Esophagus mucosa (tissue), 1 donor: Measurements from ENCODE around the gene WWC1. TPM values are rescaled to one million over a fixed set of nuclear protein-coding genes. Genes with fewer than 3 reads are reported as not detected.

Experiments
- ATAC-seq: fragments of 200-7000 bp; cut with Tn5 transposase; one replicate; pipeline ENCODE4 v1.9.1; 2020
- total RNA-seq: library from RNA; stranded (reverse); gene quantifications from one replicate; pipeline ENCODE4 v1.2.4, GENCODE V29; 2023
- donor health status: DM: yes; HTN: yes; CAD: no.

The WWC1 gene
- total RNA-seq, 1 donor from 2014 or later, result 18.5 TPM

GRCh38 chr5:168364750-168365550 is 73.5 kb downstream of the WWC1 start:
- ATAC-seq, result peak; percentile 66

- peak; percentile 83 for ATAC-seq
Measured at GRCh38 chr5:168365581-168366081, 74.2 kb downstream of the WWC1 start.

GRCh38 chr5:168366116-168366515 is 74.7 kb downstream of the WWC1 start:
- peak; percentile 21 for ATAC-seq

GRCh38 chr5:168368854-168369253 is 77.4 kb downstream of the WWC1 start:
- ATAC-seq, result no peak

GRCh38 chr5:168370831-168371230 is 79.4 kb downstream of the WWC1 start:
- ATAC-seq, result no peak

GRCh38 chr5:168372356-168372946 is 81.0 kb downstream of the WWC1 start:
- peak; percentile 65 for ATAC-seq

GRCh38 chr5:168374532-168374931 is 83.1 kb downstream of the WWC1 start:
- ATAC-seq, result peak; percentile 80

- ATAC-seq, result no peak
Measured at GRCh38 chr5:168375214-168375613, 83.8 kb downstream of the WWC1 start.

GRCh38 chr5:168377525-168377924 is 86.1 kb downstream of the WWC1 start:
- ATAC-seq, result no peak

GRCh38 chr5:168378741-168379140 is 87.3 kb downstream of the WWC1 start:
- no peak for ATAC-seq

- ATAC-seq, result no peak
Measured at GRCh38 chr5:168382421-168382820, 91.0 kb downstream of the WWC1 start.

GRCh38 chr5:168390491-168390890 is 99.0 kb downstream of the WWC1 start:
- ATAC-seq, result peak; percentile 93

- ATAC-seq, result no peak
Measured at GRCh38 chr5:168393773-168394172, 102.3 kb downstream of the WWC1 start.

GRCh38 chr5:168400429-168401220 is 109.2 kb downstream of the WWC1 start:
- no peak for ATAC-seq

- ATAC-seq, result no peak
Measured at GRCh38 chr5:168401226-168401625, 109.8 kb downstream of the WWC1 start.

- ATAC-seq, result peak; percentile 91
Measured at GRCh38 chr5:168401880-168402279, 110.4 kb downstream of the WWC1 start.

GRCh38 chr5:168404365-168404764 is 112.9 kb downstream of the WWC1 start:
- ATAC-seq, result no peak

- no peak for ATAC-seq
Measured at GRCh38 chr5:168407211-168407610, 115.8 kb downstream of the WWC1 start.

- ATAC-seq, result no peak
Measured at GRCh38 chr5:168408561-168409305, 117.3 kb downstream of the WWC1 start.

- ATAC-seq, result no peak
Measured at GRCh38 chr5:168409591-168410458, 118.4 kb downstream of the WWC1 start.

GRCh38 chr5:168411871-168412270 is 120.4 kb downstream of the WWC1 start:
- no peak for ATAC-seq
